OCI-LY7 (cell line): ENCODE results near the gene SMURF1. TPM values are rescaled to one million over a fixed set of nuclear protein-coding genes. Genes with fewer than 3 reads are reported as not detected.
A peak's percentile ranks its signal among the peaks of the same experiment; 100 is the strongest.

Experiments used
- BruUV-seq: library from RNA; stranded (reverse); fragments of 400-500 nt; replicated peaks from 2 replicates; lab custom pipeline; 2021; lab: Mats Ljungman, UMichigan
- CTCF ChIA-PET: fragments of 300-600 bp; sonication (Branson Sonifier 250); formaldehyde crosslinking; loops from one replicate; lab custom pipeline; 2022; ENCODE audit warnings: antibody characterized with exemption; ENCODE audit not compliant: unreplicated experiment; lab: Charles Lee
- POLR2A ChIA-PET: fragments of 300-600 bp; sonication (Branson Sonifier 250); formaldehyde crosslinking; loops from one replicate; lab custom pipeline; 2022; ENCODE audit warnings: antibody characterized with exemption; lab: Charles Lee
- DNase-seq: peaks from one replicate; pipeline ENCODE4 v3.0.0-alpha.2; 2015; ENCODE audit warnings: low spot score
- H2AFZ ChIP-seq: fragments of 200-600 bp; sonication (generic), shearing (Covaris generic); 2 replicates; pipeline ENCODE4 v1.6.1; 2014; ENCODE audit warnings: mild to moderate bottlenecking, antibody characterized with exemption, low read length, moderate library complexity
- H3K27ac ChIP-seq: fragments of 200-600 bp; sonication (generic); 2 replicates; pipeline ENCODE4 v1.5.1; 2014; ENCODE audit warnings: mixed run types, low read depth, mild to moderate bottlenecking, moderate library complexity, low read length, inconsistent platforms; ENCODE audit not compliant: poor library complexity, severe bottlenecking
- H3K36me3 ChIP-seq: fragments of 200-600 bp; sonication (generic); 2 replicates; pipeline ENCODE4 v1.6.1; 2014; ENCODE audit warnings: mild to moderate bottlenecking, antibody characterized with exemption, low read length, moderate library complexity, mixed read lengths; ENCODE audit not compliant: insufficient read depth
- H3K4me1 ChIP-seq: fragments of 200-600 bp; sonication (generic); 2 replicates; pipeline ENCODE4 v1.5.1; 2014; ENCODE audit warnings: mild to moderate bottlenecking, low read length; ENCODE audit not compliant: insufficient read depth, poor library complexity, severe bottlenecking
- H3K4me2 ChIP-seq: fragments of 200-600 bp; sonication (generic); 2 replicates; pipeline ENCODE4 v1.6.1; 2014; ENCODE audit warnings: mild to moderate bottlenecking, low read length
- H3K4me3 ChIP-seq: fragments of 200-600 bp; sonication (generic); 2 replicates; pipeline ENCODE4 v1.5.1; 2014; ENCODE audit warnings: mild to moderate bottlenecking, low read depth, low read length; ENCODE audit not compliant: poor library complexity, severe bottlenecking
- H3K79me2 ChIP-seq: fragments of 200-600 bp; sonication (generic); 2 replicates; pipeline ENCODE4 v1.6.1; 2016; ENCODE audit warnings: low read depth, mild to moderate bottlenecking, low read length, moderate library complexity, mixed read lengths; ENCODE audit not compliant: insufficient read depth
- H3K9me2 ChIP-seq: fragments of 200-600 bp; sonication (generic); 2 replicates; pipeline ENCODE4 v1.6.1; 2016; ENCODE audit warnings: mild to moderate bottlenecking, low read length, mixed read lengths; ENCODE audit not compliant: insufficient read depth
- H3K9me3 ChIP-seq: fragments of 200-600 bp; sonication (generic); 2 replicates; pipeline ENCODE4 v1.6.1; 2014; ENCODE audit warnings: mild to moderate bottlenecking, mixed run types, low read length, mixed read lengths
- H4K20me1 ChIP-seq: fragments of 200-600 bp; sonication (generic); 2 replicates; pipeline ENCODE4 v1.6.1; 2014; ENCODE audit warnings: mild to moderate bottlenecking, antibody characterized with exemption, low read length, moderate library complexity, mixed read lengths; ENCODE audit not compliant: insufficient read depth
- EZH2phosphoT487 ChIP-seq: fragments of 200-600 bp; sonication (generic); IDR thresholded peaks from 2 replicates; pipeline ENCODE4 v1.6.1; 2018; ENCODE audit warnings: low read depth, borderline replicate concordance, mild to moderate bottlenecking, mixed run types, antibody characterized with exemption, low read length, moderate library complexity, mixed read lengths
- intact Hi-C: fragments of 100-400 bp; cut with micrococcal nuclease; formaldehyde crosslinking; loops from one replicate; pipeline ENCODE4 v1.10.0; 2022; ENCODE audit not compliant: unreplicated experiment
- total RNA-seq, 2 experiments: library from RNA; depleted of rRNA in 1 of 2; stranded (reverse); fragments of >200 nt in 1 of 2; shearing (Covaris generic) in 1 of 2; gene quantifications; 2 replicates each; pipeline ENCODE4 v1.2.3, GENCODE V29; 2014 to 2022
- TF ChIP-seq, protein P1 (sequence below): fragments of 200-600 bp; sonication (generic); conservative IDR thresholded peaks from 2 replicates; pipeline ENCODE4 v1.5.1; 2014; ENCODE audit warnings: mild to moderate bottlenecking, antibody characterized with exemption, low read length, moderate library complexity, mixed read lengths

The SMURF1 gene
- total RNA-seq, 2 experiments from 2014 or later: 11.5 to 17.8 TPM

DNA sequence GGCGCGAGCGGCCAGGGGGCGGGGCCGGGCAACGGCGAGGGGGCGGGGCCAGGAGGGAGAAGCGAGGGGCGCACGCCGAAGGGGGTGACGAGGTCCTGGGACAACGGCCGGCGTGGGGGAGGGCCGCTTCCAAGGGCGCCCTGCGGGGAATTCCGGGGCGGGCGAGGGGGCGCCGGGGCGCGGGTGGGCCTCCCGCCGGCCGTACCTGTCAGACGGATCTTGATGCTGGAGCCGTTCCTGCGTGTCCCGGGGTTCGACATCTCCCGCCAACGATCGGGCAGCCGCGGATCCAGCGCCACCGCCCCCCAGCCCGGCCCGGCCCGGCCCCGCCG is 421 bp downstream of the SMURF1 start:
- no TSS peak for BruUV-seq
- Histone ChIP-seq H3K9me3 (no peaks in the 10 kb centered on the region), H3K9me2 (no peaks in the 10 kb centered on the region), H2AFZ (peak overlapping the region; percentile 58; the same call in 1 of the 2 replicates), H3K4me3 (peak overlapping the region; percentile 96), H3K79me2 (peaks cover 46% of the 10 kb centered on the region), H3K4me1 (peaks cover 30% of the 10 kb centered on the region), H3K4me2 (peak overlapping the region; percentile 71), H4K20me1 (0 out of 2 replicates have a peak, but pooled peaks cover 3% of the 10 kb centered on the region), H3K36me3 (peaks cover 12% of the 10 kb centered on the region), H3K27ac (peak overlapping the region; percentile 83)
- ChIA-PET CTCF (interaction anchor here (0.6 kb wide), 1 partner anchor 52 kb away, joined by 6 read pairs; no protein-coding TSS in a partner anchor), POLR2A (no interaction called here)
- no peak for DNase-seq
- intact Hi-C loops: no loop called here
- TF ChIP-seq, protein P1, sequence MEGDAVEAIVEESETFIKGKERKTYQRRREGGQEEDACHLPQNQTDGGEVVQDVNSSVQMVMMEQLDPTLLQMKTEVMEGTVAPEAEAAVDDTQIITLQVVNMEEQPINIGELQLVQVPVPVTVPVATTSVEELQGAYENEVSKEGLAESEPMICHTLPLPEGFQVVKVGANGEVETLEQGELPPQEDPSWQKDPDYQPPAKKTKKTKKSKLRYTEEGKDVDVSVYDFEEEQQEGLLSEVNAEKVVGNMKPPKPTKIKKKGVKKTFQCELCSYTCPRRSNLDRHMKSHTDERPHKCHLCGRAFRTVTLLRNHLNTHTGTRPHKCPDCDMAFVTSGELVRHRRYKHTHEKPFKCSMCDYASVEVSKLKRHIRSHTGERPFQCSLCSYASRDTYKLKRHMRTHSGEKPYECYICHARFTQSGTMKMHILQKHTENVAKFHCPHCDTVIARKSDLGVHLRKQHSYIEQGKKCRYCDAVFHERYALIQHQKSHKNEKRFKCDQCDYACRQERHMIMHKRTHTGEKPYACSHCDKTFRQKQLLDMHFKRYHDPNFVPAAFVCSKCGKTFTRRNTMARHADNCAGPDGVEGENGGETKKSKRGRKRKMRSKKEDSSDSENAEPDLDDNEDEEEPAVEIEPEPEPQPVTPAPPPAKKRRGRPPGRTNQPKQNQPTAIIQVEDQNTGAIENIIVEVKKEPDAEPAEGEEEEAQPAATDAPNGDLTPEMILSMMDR: no peak
- TF ChIP-seq EZH2phosphoT487: no peak

DNA sequence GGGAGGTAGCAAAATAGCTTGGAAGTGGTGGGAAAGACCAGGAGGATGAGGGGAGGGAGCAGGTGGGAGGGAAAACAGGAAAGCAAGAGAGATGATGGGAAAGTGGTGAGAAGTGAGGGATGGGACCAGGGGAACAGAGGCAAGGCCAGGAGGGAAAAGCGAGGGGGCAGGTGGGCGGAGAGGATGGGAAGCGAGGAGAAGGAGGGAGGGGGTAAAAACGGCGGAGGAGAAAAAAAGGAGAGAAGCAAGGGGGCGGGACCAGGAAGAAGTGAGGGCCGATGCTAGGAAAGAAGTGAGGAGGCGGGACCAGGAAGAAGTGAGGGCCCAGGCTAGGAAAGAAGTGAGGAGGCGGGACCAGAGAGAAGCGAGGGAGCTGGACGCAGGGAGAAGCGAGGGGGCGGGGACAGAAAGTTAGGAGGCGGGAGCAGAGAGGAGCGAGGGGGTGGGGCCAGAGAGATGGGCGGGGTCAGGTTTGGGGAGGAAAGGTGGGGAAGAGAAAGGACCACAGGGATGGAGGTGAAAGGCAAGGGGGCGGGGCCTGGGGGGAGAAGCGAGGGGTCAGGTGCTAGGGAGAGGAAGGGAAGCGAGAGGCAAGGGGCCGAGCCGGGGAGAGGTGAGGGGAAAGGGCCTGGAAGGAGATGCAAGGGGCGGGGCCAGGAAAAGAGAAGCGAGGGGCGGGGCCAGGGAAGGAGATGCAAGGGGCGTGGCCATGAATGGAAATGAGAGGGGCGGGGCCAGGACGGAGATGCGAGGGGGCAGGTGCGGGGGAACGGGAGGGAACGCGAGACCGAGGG is 984 bp downstream of the SMURF1 start:
- CTCF ChIA-PET: interaction anchor here (0.6 kb wide), 2 partner anchors 53 to 1326 kb away, joined by 4 to 6 read pairs; no protein-coding TSS in a partner anchor
- Histone ChIP-seq H3K9me3 (no peaks in the 10 kb centered on the region), H3K79me2 (peaks cover 51% of the 10 kb centered on the region), H3K4me3 (peak overlapping the region; percentile 96), H3K4me1 (peaks cover 30% of the 10 kb centered on the region), H2AFZ (no peak overlapping the region), H3K4me2 (peak overlapping the region; percentile 69), H3K9me2 (no peaks in the 10 kb centered on the region), H3K36me3 (peaks cover 12% of the 10 kb centered on the region), H4K20me1 (0 out of 2 replicates have a peak, but pooled peaks cover 8% of the 10 kb centered on the region), H3K27ac (peak overlapping the region; percentile 83)
- no peak for TF ChIP-seq EZH2phosphoT487
- TF ChIP-seq, protein P1: no peak
- peak; percentile 96 for DNase-seq
- BruUV-seq: no TSS peak
- POLR2A ChIA-PET: interaction anchor here (0.6 kb wide), 2 partner anchors 80 to 378 kb away, joined by 5 to 6 read pairs; no protein-coding TSS in a partner anchor
- intact Hi-C loops: no loop called here
